ENCODE measurements around the gene CFAP100.

DNA sequence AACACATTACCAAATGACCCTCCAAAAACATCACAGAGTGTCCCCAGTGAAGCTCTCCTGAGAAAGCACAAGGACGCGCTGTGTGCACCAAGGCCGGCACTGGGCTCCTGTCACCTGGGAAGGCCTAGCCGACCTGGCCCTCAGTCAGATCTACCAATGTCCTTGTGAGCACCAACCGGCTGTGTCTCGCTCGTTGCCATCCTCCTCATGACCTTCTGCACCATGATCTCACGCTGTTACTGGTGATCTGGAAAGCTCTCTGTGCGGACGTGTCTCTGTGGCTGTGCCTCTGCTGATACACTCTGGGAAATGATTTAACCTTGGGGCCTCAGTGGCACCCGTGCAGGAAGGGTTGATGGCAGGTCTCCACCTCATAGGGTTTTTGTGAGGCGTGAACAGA lies 56.8 kb downstream of the CFAP100 start:
- TF ChIP-seq EZH2 (IDR thresholded peaks at IDR 0.05) (no peak), POLR2AphosphoS5 (IDR thresholded peaks at IDR 0.05; ENCODE audit: borderline replicate concordance, low read depth, low read length) (no peak)

Measured in SK-N-MC (cell line).